Type B pancreatic cell (in vitro differentiated cells): ENCODE measurements around the gene BTBD1. TPM values are rescaled to one million over a fixed set of nuclear protein-coding genes. Genes with fewer than 3 reads are reported as not detected.

Experiments
- DNase-seq: peaks from one replicate; pipeline ENCODE4 v3.0.0; 2021; ENCODE audit warnings: mixed read lengths; ENCODE audit not compliant: unreplicated experiment; ENCODE audit errors: extremely low spot score
- H3K27ac Mint-ChIP-seq: 2 replicates; pipeline ENCODE4 v1.8.0; 2021; ENCODE audit warnings: mild to moderate bottlenecking, mixed read lengths
- H3K27me3 Mint-ChIP-seq: 2 replicates; pipeline ENCODE4 v1.8.0; 2021; ENCODE audit warnings: mixed read lengths
- H3K36me3 Mint-ChIP-seq: 2 replicates; pipeline ENCODE4 v1.8.0; 2021; ENCODE audit warnings: mixed read lengths
- H3K4me1 Mint-ChIP-seq: one replicate; pipeline ENCODE4 v1.8.0; 2021; ENCODE audit warnings: mixed read lengths; ENCODE audit not compliant: unreplicated experiment
- H3K4me3 Mint-ChIP-seq: 2 replicates; pipeline ENCODE4 v1.8.0; 2021; ENCODE audit warnings: mild to moderate bottlenecking, mixed read lengths
- H3K9me3 Mint-ChIP-seq: 2 replicates; pipeline ENCODE4 v1.8.0; 2021; ENCODE audit warnings: mixed read lengths
- total RNA-seq: library from RNA; stranded (reverse); gene quantifications from 2 replicates; pipeline ENCODE4 v1.2.1, GENCODE V29; 2021; ENCODE audit warnings: low replicate concordance
- TF ChIP-seq, protein P1 (sequence below): fragments of 200-600 bp; sonication (generic); conservative IDR thresholded peaks from 2 replicates; pipeline ENCODE4 v1.5.0; 2021; ENCODE audit warnings: antibody characterized with exemption, mild to moderate bottlenecking

Gene BTBD1
- total RNA-seq, 1 donor from 2014 or later = 40.7 TPM

DNA sequence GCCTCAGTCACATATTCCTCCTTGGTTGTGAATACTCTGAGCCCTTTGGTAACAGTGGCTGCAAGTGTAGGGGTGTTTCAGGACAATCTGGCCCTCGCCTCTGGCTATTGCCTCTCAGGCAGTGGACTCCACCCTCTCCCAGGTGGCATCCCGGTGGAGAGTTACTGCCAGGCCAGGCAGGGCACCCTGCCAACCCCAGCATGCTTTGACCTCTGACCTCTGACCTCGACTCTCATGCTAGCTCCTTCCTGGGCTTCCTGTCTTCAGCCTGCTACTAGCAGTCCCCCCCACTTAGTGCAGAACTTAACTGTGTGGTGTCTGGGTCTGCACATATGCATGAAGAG is 45.9 kb upstream of the BTBD1 start:
- H3K27me3 Mint-ChIP-seq = peaks cover 41% of the 10 kb centered on the region
- peaks cover 6% of the 10 kb centered on the region for H3K9me3 Mint-ChIP-seq
- TF ChIP-seq, protein P1, sequence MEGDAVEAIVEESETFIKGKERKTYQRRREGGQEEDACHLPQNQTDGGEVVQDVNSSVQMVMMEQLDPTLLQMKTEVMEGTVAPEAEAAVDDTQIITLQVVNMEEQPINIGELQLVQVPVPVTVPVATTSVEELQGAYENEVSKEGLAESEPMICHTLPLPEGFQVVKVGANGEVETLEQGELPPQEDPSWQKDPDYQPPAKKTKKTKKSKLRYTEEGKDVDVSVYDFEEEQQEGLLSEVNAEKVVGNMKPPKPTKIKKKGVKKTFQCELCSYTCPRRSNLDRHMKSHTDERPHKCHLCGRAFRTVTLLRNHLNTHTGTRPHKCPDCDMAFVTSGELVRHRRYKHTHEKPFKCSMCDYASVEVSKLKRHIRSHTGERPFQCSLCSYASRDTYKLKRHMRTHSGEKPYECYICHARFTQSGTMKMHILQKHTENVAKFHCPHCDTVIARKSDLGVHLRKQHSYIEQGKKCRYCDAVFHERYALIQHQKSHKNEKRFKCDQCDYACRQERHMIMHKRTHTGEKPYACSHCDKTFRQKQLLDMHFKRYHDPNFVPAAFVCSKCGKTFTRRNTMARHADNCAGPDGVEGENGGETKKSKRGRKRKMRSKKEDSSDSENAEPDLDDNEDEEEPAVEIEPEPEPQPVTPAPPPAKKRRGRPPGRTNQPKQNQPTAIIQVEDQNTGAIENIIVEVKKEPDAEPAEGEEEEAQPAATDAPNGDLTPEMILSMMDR = no peak
- no peaks in the 10 kb centered on the region for H3K4me1 Mint-ChIP-seq
- DNase-seq = no peak
- no peak overlapping the region for H3K4me3 Mint-ChIP-seq
- H3K27ac Mint-ChIP-seq = no peak overlapping the region
- H3K36me3 Mint-ChIP-seq = peaks cover 6% of the 10 kb centered on the region

DNA sequence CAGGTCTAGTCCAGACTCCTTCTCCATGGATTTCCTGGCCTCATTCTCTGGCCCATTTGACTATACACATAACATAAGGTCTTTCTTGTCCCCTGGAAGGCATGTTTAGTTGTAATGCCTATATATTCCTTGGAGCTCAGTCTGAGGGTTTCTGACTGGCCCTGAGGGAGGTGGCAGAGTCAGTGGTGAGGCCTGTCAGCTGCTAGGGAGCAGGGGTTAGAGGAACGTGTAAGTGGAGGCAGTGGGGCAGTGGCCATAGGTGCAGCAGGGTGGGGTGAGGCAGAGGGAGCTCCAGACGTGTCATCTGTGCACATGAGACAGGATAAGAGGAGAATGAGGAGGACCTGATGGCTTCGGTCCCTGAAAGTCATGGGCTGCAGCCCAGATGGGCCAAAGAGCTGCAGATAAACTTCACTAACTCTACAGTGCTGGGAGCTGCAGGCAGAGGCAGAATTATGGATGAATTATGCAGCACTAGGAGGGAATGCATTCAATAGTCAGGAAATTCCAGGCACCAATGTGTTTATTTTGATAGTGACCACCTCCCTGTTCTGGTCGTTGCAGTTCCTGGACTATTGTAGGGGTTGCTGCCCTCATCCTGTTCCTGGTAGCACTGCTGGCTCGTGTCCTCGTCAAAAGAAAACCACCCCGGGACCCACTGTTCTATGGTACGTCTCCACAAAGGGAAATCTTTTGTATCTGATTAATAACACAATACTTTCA is 45.3 kb upstream of the BTBD1 start:
- no peak for DNase-seq
- H3K27me3 Mint-ChIP-seq = peaks cover 42% of the 10 kb centered on the region
- TF ChIP-seq, protein P1 = no peak
- no peak overlapping the region for H3K4me3 Mint-ChIP-seq
- peaks cover 6% of the 10 kb centered on the region for H3K36me3 Mint-ChIP-seq
- no peaks in the 10 kb centered on the region for H3K4me1 Mint-ChIP-seq
- no peak overlapping the region for H3K27ac Mint-ChIP-seq
- peaks cover 6% of the 10 kb centered on the region for H3K9me3 Mint-ChIP-seq

DNA sequence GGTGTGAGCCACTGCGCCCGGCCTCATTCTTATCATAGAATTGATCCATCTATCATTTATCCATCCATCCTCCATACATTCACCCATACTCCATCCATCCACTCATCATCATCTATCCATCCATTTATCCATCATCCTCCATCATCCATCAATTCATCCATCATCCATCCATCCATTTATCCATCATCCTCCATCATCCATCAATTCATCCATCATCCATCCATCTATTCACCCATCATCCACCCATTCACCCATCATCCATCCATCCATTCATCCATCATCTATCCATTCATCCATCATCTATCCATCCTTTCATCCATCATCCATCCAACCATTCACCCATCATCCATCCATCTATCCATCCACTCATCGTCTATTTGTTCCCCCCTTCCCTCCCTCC is 44.1 kb upstream of the BTBD1 start:
- Mint-ChIP-seq H3K36me3 (peaks cover 6% of the 10 kb centered on the region), H3K9me3 (peaks cover 6% of the 10 kb centered on the region), H3K4me3 (no peak overlapping the region), H3K27ac (no peak overlapping the region), H3K27me3 (peaks cover 50% of the 10 kb centered on the region), H3K4me1 (no peaks in the 10 kb centered on the region)
- DNase-seq = no peak
- TF ChIP-seq, protein P1 = no peak

DNA sequence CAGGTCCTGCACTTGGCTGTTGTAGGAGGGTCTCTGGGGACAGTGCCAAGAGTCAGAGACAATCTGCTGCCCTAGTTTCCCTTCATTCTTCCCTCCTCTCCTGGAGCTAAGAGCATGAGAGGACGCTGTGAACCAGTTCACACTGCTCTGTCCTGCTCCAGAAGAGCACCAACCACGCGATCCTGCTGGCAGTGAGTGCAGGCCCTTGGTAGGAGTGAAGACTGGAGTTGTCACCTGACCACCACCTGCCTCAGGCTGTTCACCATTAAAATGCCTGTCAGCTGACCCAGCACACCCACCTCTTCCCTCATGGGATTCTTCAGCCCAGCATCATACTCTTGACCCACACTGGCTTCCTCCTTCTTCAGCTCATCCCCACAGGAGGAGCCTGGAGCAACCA is 43.3 kb upstream of the BTBD1 start:
- no peak overlapping the region for H3K4me3 Mint-ChIP-seq
- H3K36me3 Mint-ChIP-seq = peaks cover 6% of the 10 kb centered on the region
- no peaks in the 10 kb centered on the region for H3K4me1 Mint-ChIP-seq
- no peak for DNase-seq
- peaks cover 55% of the 10 kb centered on the region for H3K27me3 Mint-ChIP-seq
- H3K27ac Mint-ChIP-seq = no peak overlapping the region
- peaks cover 6% of the 10 kb centered on the region for H3K9me3 Mint-ChIP-seq
- TF ChIP-seq, protein P1 = no peak

DNA sequence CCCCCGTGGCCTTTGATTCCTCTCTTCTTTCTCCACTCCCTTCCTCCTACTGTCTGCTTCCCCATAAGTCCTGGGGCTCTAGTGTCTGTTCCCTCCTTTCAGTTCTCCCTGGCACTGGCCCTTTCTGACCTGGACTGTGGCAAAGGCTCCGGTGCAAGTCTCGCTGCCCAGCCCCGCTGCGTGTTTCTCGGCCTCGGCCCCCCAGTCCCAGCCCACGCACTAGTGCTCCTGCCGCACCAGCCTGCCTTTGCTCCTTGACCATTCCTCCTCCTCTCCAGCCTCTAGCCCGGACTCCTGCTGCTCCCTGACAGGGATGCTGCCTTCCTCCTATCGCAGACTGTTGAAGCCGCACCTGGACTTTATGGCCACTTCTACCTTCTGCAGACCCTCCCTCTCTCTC is 42.5 kb upstream of the BTBD1 start:
- peaks cover 6% of the 10 kb centered on the region for H3K36me3 Mint-ChIP-seq
- no peak overlapping the region for H3K27ac Mint-ChIP-seq
- peaks cover 61% of the 10 kb centered on the region for H3K27me3 Mint-ChIP-seq
- no peaks in the 10 kb centered on the region for H3K4me1 Mint-ChIP-seq
- TF ChIP-seq, protein P1 = no peak
- no peak for DNase-seq
- H3K4me3 Mint-ChIP-seq = peak overlapping the region; percentile 53
- peaks cover 6% of the 10 kb centered on the region for H3K9me3 Mint-ChIP-seq
